ENCODE measurements around the gene TGM5.
A peak's percentile ranks its signal among the peaks of the same experiment; 100 is the strongest.

Gene TGM5

GRCh38 chr15:43258781-43259180 is 7.9 kb downstream of the TGM5 start:
- no peak for DNase-seq (ENCODE audit: low spot score)
- TF ChIP-seq CTCF (IDR thresholded peaks at IDR 0.05; ENCODE audit: borderline replicate concordance, control extremely low read depth, extremely low read depth, insufficient read depth, missing control alignments), result no peak
- in situ Hi-C loops (cut with MboI; ENCODE audit: low sequenced_read_pairs, unreplicated experiment), result no loop called here

GRCh38 chr15:43256341-43256740 is 10.4 kb downstream of the TGM5 start:
- TF ChIP-seq CTCF (IDR thresholded peaks at IDR 0.05; ENCODE audit: borderline replicate concordance, control extremely low read depth, extremely low read depth, insufficient read depth, missing control alignments), result no peak

GRCh38 chr15:43255376-43255775 is 11.4 kb downstream of the TGM5 start:
- DNase-seq (ENCODE audit: low spot score), result no peak
- no peak for TF ChIP-seq CTCF (IDR thresholded peaks at IDR 0.05; ENCODE audit: borderline replicate concordance, control extremely low read depth, extremely low read depth, insufficient read depth, missing control alignments)
- in situ Hi-C loops (cut with MboI; ENCODE audit: low sequenced_read_pairs, unreplicated experiment), result no loop called here

More at GRCh38 chr15:43256341-43256740, 10.4 kb downstream of the TGM5 start:
- DNase-seq (ENCODE audit: low spot score), result no peak
- in situ Hi-C loops (cut with MboI; ENCODE audit: low sequenced_read_pairs, unreplicated experiment), result no loop called here

GRCh38 chr15:43253431-43254403 is 13.0 kb downstream of the TGM5 start:
- in situ Hi-C loops (cut with MboI; ENCODE audit: low sequenced_read_pairs, unreplicated experiment), result no loop called here
- peak; percentile 68 for DNase-seq (ENCODE audit: low spot score)
- TF ChIP-seq CTCF (IDR thresholded peaks at IDR 0.05; ENCODE audit: borderline replicate concordance, control extremely low read depth, extremely low read depth, insufficient read depth, missing control alignments), result no peak

- no peak for TF ChIP-seq CTCF (IDR thresholded peaks at IDR 0.05; ENCODE audit: borderline replicate concordance, control extremely low read depth, extremely low read depth, insufficient read depth, missing control alignments)
- DNase-seq (ENCODE audit: low spot score), result no peak
- in situ Hi-C loops (cut with MboI; ENCODE audit: low sequenced_read_pairs, unreplicated experiment), result no loop called here
Observed at GRCh38 chr15:43251871-43252250, 14.9 kb downstream of the TGM5 start.

- in situ Hi-C loops (cut with MboI; ENCODE audit: low sequenced_read_pairs, unreplicated experiment), result no loop called here
- no peak for DNase-seq (ENCODE audit: low spot score)
- TF ChIP-seq CTCF (IDR thresholded peaks at IDR 0.05; ENCODE audit: borderline replicate concordance, control extremely low read depth, extremely low read depth, insufficient read depth, missing control alignments), result no peak
Observed at GRCh38 chr15:43251185-43251870, 15.4 kb downstream of the TGM5 start.
